Neural cell (in vitro differentiated cells): ENCODE measurements around the gene TYROBP.

Source experiments
- CTCF ChIP-seq: fragments of 450-650 bp; IDR thresholded peaks from 2 replicates; pipeline ENCODE4 v1.5.1; 2014; ENCODE audit warnings: antibody characterized with exemption, mild to moderate bottlenecking, moderate library complexity; ENCODE audit not compliant: poor library complexity, severe bottlenecking
- EP300 ChIP-seq: fragments of 450-650 bp; conservative IDR thresholded peaks from 2 replicates; pipeline ENCODE4 v1.6.1; 2014; ENCODE audit warnings: antibody characterized with exemption, mild to moderate bottlenecking, moderate library complexity; ENCODE audit not compliant: poor library complexity, severe bottlenecking
- EZH2 ChIP-seq: fragments of 200-600, 300-800 bp; shearing (Covaris generic), sonication (generic); IDR thresholded peaks from 2 replicates; pipeline ENCODE4 v1.6.1; 2014; ENCODE audit warnings: antibody characterized with exemption, low read length, borderline replicate concordance, mild to moderate bottlenecking; ENCODE audit not compliant: insufficient read depth, poor library complexity, severe bottlenecking
- MXI1 ChIP-seq: fragments of 450-650 bp; conservative IDR thresholded peaks from 2 replicates; pipeline ENCODE4 v1.6.1; 2014; ENCODE audit warnings: antibody characterized with exemption, mild to moderate bottlenecking; ENCODE audit not compliant: poor library complexity, severe bottlenecking
- TAF1 ChIP-seq: IDR thresholded peaks from 2 replicates; pipeline ENCODE4 v1.6.1; 2012; ENCODE audit warnings: low read depth

- TF ChIP-seq CTCF (no peak), MXI1 (no peak), EZH2 (no peak), TAF1 (no peak), EP300 (no peak)
Observed at GRCh38 chr19:35859414-35859813, 48.7 kb downstream of the TYROBP start.
